ENCODE results near the gene CACFD1.

- TF ChIP-seq CTCF (conservative IDR thresholded peaks at IDR 0.05; ENCODE audit: low read depth, low read length) = no peak
- TF ChIP-seq EZH2 (IDR thresholded peaks at IDR 0.05; ENCODE audit: low read length, unreplicated experiment) = no peak
Observed at GRCh38 chr9:133430244-133430643, 29.5 kb upstream of the CACFD1 start.
